H54 (cell line): ENCODE data around the gene ARID1B.
A peak's percentile ranks its signal among the peaks of the same experiment; 100 is the strongest.
"Not testable (repeated sequence)": the region's sequence is repeated elsewhere in the genome, so short reads cannot be mapped to it uniquely, and the experiment has no call there.

ENCODE experiments used
- DNase-seq: peaks from one replicate; pipeline ENCODE4 v3.0.0; 2011; ENCODE audit warnings: low spot score, mixed read lengths; ENCODE audit not compliant: insufficient read length
- FAIRE-seq: peaks from 3 replicates; lab custom pipeline; 2011; peaks lifted over from hg19 to GRCh38; lab: Jason Lieb, UNC
- POLR2A ChIP-seq: IDR thresholded peaks from 2 replicates; pipeline ENCODE4 v1.6.1; 2011; ENCODE audit warnings: low read depth, mild to moderate bottlenecking, low read length

ARID1B gene

DNA sequence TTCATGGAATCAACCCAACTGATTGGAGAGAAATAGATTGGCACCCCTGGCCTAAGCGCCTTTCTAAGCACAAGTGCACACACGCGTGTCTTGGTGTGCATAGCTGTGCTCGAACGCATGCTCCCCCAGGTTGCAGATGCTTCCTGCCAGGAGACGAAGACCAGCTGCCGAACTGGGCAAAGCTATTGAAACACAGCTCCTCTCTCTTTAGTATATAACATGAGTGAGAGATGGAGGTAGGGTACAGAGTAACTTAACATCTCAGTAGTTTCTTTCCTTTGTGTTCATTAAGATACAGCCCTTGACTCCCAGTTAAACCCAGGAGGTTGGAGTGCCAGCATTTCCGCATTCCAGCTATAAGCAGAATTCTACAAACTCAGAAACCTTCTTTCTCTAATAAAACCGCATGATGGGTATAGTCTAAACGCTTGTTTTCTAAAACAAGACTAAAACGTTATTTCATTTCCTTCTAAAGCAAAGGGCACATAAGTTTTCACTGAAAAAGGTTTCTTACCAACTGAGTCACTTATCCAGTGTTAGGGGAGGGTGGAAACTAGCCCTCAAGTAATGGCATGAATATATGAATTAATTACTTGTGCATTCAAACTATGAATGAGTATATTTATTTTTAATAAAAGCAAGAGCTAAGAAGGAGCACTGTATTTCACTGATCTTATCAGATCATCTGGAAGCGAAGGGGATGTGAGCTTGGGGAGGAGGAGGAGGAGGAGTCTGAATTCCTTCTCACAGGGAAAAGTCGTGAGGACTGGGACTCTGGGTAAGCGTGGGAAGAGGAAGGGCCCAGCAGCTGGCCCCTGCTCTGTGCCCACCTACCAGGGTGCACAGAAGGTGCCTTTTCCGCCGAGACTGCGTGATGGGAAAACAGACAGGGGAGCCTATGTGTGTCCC is 367.0 kb downstream of the ARID1B start:
- FAIRE-seq: no peak
- no peak for DNase-seq
- TF ChIP-seq POLR2A: no peak

DNA sequence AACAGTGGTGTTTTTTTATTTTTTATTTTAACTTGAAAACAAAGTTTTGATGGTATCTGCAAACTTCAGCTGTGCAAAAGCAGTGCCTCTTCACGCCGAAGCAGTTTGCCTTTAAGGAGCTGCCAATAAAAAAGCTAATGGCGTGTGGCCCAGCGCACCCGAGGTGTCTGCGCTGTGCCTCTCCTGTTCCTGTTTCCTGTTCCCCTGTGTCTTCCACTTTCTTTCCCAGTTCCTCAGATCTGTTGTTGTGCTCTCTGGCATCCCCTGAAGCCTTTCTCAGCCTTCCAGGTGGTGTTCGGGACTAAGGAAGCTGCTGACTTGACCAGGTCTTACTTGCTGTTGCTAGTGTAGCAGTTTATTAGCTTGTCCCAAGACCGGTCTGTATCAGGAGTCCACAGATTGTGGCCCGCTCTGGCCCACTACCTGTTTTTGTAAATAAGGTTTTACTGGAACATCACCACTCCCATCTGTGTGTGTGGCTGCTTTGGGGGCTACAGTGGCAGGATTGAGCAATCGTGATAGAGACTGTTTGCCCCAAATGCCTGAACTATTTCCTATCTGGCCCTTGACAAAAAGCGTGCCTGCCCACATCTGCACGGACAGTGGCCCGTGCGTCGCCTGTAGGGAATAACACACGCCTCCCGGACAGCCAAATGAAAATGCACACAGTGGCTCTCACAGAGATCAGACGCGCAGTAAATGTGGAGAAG is 367.8 kb downstream of the ARID1B start:
- FAIRE-seq (no peak), DNase-seq (no peak)
- TF ChIP-seq POLR2A: no peak

DNA sequence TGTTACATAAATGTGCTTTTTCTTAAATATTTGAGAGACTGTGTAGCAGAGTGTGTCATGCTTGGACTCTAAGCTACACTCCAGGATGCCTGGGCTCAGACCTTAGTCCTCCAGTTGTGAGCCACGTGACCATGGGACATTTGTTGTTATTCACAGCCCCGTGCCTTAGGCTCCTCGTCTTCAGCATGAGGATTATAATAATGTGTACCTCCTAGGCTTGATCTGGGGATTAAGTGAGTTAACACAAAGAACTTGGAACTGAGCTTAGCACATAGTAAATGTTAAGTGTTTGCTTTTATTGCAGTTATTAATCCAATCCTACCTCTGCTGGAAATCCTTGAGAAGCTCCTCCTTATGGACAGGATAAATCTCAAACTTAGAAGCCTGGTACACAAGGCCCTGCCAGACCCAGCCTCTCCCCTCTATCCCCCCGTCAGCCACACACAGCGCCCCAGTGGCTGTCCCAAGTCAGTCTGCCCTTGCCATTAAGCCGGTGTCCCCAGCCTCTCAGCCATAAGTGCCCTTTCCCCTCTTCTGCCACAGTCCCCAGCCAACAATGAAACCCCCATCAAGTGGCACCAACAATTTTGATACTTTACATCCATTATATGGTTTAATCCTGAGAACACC is 368.6 kb downstream of the ARID1B start:
- no peak for TF ChIP-seq POLR2A
- FAIRE-seq (no peak), DNase-seq (no peak)

DNA sequence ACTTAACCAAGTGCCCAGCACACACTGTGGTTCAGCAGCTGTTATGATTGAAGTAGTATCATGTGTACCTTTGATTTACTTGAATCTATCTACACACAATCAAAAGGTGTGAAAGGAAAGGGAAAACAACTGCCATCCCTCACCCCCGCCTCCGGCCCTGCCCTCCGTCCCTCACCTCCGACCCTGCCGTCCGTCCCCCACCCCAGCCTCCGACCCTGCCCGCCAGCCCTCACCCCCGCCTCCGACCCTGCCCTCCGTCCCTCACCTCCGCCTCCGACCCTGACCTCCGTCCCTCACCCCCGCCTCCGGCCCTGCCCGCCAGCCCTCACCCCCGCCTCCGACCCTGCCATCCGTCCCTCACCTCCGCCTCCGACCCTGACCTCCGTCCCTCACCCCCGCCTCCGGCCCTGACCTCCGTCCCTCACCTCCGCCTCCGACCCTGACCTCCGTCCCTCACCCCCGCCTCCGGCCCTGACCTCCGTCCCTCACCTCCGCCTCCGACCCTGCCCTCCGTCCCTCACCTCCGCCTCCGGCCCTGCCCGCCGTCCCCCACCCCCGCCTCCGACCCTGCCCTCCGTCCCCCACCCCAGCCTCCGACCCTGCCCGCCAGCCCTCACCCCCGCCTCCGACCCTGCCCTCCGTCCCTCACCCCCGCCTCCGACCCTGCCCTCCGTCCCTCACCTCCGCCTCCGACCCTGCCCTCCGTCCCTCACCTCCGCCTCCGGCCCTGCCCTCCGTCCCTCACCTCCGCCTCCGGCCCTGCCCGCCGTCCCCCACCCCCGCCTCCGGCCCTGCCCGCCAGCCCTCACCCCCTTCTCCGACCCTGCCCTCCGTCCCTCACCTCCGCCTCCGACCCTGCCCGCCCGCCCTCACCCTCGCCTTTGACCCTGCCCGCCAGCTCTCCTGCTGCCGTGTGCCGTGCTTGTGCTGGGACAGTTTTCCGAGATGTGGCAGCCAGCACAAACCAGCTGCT is 370.2 kb downstream of the ARID1B start:
- not testable (repeated sequence) for FAIRE-seq, DNase-seq

DNA sequence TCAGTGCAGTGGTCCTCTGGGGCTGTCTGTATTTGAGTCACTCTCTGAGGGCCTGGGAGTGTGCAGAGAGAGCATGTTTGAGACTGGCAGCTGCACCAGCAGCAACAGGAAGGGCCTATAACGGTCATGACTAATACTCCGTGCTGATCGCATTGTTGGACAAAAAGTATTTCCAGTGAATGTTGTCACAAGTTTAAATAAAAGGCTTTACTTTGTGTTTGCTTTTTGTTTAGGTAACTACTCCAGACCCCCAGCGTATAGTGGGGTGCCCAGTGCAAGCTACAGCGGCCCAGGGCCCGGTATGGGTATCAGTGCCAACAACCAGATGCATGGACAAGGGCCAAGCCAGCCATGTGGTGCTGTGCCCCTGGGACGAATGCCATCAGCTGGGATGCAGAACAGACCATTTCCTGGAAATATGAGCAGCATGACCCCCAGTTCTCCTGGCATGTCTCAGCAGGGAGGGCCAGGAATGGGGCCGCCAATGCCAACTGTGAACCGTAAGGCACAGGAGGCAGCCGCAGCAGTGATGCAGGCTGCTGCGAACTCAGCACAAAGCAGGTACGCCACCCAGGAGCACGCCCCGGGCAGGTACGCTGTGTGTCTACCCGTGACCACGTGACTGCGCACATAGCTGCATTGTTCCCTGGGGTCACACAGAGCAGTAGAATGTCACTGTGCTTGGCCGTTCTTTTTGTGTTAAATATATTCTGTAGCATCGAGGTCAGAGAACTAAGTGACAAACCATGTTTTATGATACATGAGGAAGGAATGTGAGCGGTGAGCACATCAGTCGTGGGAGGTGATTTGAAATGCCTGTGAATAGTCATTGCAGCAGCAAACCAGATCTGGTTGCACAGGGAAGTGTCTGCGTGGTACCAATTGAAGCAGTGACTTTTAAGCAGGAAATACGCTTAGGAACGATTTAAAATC is 371.5 kb downstream of the ARID1B start:
- no peak for TF ChIP-seq POLR2A
- peak; percentile 88 for FAIRE-seq
- peak; percentile 91 for DNase-seq

DNA sequence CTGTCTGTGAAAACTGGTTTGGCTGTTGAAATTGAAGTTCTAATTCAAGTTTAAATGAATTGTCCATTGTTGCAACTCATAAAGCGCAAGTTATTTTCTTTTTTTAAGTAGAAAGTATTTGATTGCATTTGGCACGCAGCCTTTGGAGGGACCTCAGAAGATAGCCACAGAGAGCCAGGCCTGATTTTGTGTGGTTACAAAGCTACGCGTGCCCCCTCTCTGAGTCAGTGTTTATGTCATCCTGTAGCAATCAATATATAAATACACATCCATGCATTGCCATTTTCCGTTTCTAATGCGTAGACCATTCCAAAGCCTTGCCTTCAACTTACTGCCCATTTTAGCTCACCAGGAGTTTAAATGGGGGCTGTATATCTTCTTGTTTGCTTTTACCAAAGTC is 372.9 kb downstream of the ARID1B start:
- DNase-seq (no peak), FAIRE-seq (no peak)

DNA sequence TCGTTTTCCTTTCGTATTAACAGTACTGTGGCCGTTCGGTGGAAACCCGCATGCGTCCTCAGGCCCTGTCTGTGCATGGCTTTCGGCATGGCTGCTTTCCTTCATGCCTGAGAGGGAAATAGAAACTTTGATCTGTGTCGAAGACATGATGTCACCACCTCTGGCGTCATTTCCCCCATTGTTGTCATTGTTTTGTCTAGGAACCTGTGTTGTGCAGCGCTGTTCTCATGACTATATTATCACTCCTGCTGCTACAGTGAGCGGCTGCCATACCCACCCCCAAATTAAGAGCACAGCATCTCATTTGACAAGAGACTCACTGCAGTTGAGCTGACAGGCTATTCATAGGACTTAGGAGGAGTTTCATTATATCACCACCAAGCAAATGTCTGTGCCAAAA is 373.9 kb downstream of the ARID1B start:
- FAIRE-seq: no peak
- TF ChIP-seq POLR2A: no peak
- DNase-seq: no peak

More for the DNA sequence above, 372.9 kb downstream of the ARID1B start:
- TF ChIP-seq POLR2A: no peak

DNA sequence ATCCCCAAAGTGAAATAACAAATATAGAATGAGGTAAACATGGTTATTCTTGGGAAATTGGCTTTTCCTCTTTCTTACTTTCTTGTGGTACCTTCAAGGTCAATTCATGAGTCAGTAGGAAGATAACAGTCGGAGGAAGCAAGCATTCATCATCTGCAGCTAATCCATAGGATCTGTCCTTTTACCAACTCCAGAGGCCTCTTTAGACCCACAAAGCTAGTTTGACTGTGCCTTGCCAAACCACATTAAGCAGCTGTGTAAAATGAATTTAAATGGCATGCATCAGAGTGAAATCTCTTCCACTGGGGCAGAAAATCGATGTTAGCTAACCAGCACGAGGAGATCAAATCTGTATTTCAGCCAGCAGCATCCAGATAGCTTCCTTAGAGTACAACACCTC is 374.8 kb downstream of the ARID1B start:
- FAIRE-seq (no peak), DNase-seq (peak; percentile 22)
- TF ChIP-seq POLR2A: no peak

DNA sequence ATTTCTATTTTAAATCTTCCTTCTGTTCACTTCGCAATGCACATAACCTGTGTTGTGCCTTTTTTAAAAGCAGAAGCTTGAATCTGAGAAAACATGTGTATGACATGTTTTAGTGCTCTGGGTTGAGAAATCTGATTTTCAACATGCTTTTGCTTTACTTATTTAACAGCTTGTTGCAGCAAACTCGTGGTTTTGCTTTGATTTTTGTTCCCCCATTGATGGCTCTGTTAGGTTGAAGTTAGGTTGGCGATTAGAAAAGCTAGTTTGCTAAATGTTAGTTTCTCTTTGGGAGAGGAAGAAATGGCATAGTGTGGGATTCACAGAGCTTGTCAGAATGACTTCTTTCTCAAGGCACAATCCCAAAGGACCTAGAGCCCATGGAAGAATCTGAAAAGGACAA is 375.4 kb downstream of the ARID1B start:
- TF ChIP-seq POLR2A: no peak

DNA sequence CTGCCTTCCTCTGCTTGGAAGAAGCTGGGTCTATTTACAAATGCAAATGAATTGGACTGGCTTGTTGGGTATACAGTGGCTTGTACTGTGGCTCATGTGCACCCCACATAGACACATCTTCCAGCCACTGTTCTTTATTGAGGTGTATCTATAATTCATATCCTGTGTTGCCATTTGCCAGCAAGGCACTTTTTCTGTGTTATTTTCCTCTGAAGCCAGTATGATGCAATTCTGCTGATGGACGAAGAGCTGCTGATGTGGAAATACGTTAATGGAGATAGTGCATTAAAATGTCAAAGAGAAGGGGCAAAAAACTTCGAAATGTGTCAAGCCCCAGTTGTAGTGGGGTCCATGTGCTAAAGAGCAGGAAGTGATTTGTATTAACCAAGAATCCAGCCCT is 378.6 kb downstream of the ARID1B start:
- FAIRE-seq: no peak
- no peak for TF ChIP-seq POLR2A

More for the DNA sequence above, 375.4 kb downstream of the ARID1B start:
- FAIRE-seq (no peak), DNase-seq (no peak)

DNA sequence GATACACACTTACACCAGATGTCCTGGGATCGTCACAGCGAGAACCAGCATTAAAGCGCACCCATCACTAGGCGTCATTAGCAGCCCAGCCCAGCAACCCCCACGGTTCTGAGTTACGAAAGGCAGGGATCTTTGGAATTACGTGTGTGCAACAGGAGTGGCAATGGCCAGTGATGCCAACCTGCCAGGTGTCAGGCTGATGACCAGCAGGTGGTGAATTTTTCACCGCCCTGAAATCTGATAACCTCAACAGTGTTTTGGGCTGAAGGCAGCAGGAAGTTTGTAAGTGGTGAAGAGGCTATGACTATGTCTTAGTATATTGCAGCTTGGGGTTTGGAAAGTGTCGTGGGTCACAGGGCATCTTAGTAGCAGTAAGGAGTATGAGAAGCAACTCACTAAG is 380.1 kb downstream of the ARID1B start:
- FAIRE-seq: no peak
- DNase-seq: no peak
- TF ChIP-seq POLR2A: no peak

More for the DNA sequence above, 378.6 kb downstream of the ARID1B start:
- DNase-seq: no peak

DNA sequence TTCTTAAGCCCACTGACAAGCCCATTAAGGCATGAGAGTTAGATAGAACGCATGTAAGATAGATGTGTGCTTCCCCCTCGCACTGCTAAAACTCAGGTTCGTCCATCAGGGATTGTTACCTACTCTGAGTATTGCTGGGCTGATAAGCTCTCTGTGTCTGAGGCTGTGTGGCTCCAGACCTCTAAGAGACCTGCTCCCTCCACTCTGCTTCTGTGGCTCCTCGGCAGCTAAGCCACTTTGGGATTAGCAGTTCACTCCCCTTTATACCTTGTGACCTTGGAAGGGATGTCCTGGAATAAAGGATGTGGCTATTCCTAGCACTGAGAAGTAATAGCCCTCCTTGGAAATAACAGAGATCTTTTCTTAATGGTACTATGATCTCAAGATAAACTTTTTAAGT is 381.3 kb downstream of the ARID1B start:
- FAIRE-seq: no peak
- TF ChIP-seq POLR2A: no peak
- no peak for DNase-seq

DNA sequence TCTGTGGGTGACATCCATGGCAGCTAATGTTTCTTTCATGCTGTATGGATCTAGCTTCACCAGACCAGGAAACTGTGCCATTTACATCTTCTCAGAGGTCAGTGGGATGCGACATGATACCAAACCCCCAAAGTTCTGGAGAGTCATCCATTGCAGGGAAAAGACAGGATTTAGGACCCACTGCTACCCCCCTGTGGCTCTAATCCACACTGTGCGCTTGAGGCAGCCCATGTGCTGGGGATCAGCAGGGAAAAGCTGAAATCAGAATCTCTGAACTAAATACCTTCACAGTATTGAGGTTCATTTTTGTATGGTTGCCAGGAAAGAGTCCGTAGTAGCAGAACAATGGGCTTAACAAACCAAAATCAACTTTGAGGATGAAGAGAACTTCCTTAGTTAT is 381.7 kb downstream of the ARID1B start:
- no peak for FAIRE-seq
- TF ChIP-seq POLR2A: no peak
- no peak for DNase-seq
